DMS153 (cell line): Measurements from ENCODE around the gene TSC22D2.
A peak's percentile ranks its signal among the peaks of the same experiment; 100 is the strongest.

ENCODE experiments used
- DNase-seq: peaks from one replicate; lab custom pipeline; 2025; lab: John Stamatoyannopoulos, UW

The TSC22D2 gene

GRCh38 chr3:150408221-150409124 lies at the start of gene TSC22D2:
Gene TSC22D2 (plus strand): TSS chr3:150408298. CDS start chr3:150409351, 1,053 bp downstream.
- peak; percentile 87 for DNase-seq

GRCh38 chr3:150359381-150359780 lies 48.7 kb upstream of the TSC22D2 start:
- no peak for DNase-seq

GRCh38 chr3:150360966-150361365 lies 47.1 kb upstream of the TSC22D2 start:
- no peak for DNase-seq

- DNase-seq: no peak
Observed at GRCh38 chr3:150362515-150363302, 45.4 kb upstream of the TSC22D2 start.

GRCh38 chr3:150363420-150363819 lies 44.7 kb upstream of the TSC22D2 start:
- no peak for DNase-seq

GRCh38 chr3:150365132-150365604 lies 42.9 kb upstream of the TSC22D2 start:
- no peak for DNase-seq

GRCh38 chr3:150367757-150368156 lies 40.3 kb upstream of the TSC22D2 start:
- DNase-seq: no peak

GRCh38 chr3:150370122-150370602 lies 37.9 kb upstream of the TSC22D2 start:
- DNase-seq: no peak

GRCh38 chr3:150370999-150371398 lies 37.1 kb upstream of the TSC22D2 start:
- DNase-seq: no peak

GRCh38 chr3:150371741-150372254 lies 36.3 kb upstream of the TSC22D2 start:
- no peak for DNase-seq

GRCh38 chr3:150372320-150372719 lies 35.8 kb upstream of the TSC22D2 start:
- no peak for DNase-seq

- no peak for DNase-seq
Observed at GRCh38 chr3:150372722-150373121, 35.4 kb upstream of the TSC22D2 start.

- no peak for DNase-seq
Observed at GRCh38 chr3:150373234-150373875, 34.7 kb upstream of the TSC22D2 start.

- no peak for DNase-seq
Observed at GRCh38 chr3:150374975-150375374, 33.1 kb upstream of the TSC22D2 start.

- no peak for DNase-seq
Observed at GRCh38 chr3:150376001-150376848, 31.9 kb upstream of the TSC22D2 start.

- DNase-seq: no peak
Observed at GRCh38 chr3:150377601-150378300, 30.3 kb upstream of the TSC22D2 start.

- no peak for DNase-seq
Observed at GRCh38 chr3:150378301-150378748, 29.8 kb upstream of the TSC22D2 start.

GRCh38 chr3:150379469-150379868 lies 28.6 kb upstream of the TSC22D2 start:
- DNase-seq: no peak

- DNase-seq: no peak
Observed at GRCh38 chr3:150384296-150385212, 23.5 kb upstream of the TSC22D2 start.
